ENCODE results near the gene WASHC4.

Gene WASHC4, protein sequence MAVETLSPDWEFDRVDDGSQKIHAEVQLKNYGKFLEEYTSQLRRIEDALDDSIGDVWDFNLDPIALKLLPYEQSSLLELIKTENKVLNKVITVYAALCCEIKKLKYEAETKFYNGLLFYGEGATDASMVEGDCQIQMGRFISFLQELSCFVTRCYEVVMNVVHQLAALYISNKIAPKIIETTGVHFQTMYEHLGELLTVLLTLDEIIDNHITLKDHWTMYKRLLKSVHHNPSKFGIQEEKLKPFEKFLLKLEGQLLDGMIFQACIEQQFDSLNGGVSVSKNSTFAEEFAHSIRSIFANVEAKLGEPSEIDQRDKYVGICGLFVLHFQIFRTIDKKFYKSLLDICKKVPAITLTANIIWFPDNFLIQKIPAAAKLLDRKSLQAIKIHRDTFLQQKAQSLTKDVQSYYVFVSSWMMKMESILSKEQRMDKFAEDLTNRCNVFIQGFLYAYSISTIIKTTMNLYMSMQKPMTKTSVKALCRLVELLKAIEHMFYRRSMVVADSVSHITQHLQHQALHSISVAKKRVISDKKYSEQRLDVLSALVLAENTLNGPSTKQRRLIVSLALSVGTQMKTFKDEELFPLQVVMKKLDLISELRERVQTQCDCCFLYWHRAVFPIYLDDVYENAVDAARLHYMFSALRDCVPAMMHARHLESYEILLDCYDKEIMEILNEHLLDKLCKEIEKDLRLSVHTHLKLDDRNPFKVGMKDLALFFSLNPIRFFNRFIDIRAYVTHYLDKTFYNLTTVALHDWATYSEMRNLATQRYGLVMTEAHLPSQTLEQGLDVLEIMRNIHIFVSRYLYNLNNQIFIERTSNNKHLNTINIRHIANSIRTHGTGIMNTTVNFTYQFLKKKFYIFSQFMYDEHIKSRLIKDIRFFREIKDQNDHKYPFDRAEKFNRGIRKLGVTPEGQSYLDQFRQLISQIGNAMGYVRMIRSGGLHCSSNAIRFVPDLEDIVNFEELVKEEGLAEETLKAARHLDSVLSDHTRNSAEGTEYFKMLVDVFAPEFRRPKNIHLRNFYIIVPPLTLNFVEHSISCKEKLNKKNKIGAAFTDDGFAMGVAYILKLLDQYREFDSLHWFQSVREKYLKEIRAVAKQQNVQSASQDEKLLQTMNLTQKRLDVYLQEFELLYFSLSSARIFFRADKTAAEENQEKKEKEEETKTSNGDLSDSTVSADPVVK

DNA sequence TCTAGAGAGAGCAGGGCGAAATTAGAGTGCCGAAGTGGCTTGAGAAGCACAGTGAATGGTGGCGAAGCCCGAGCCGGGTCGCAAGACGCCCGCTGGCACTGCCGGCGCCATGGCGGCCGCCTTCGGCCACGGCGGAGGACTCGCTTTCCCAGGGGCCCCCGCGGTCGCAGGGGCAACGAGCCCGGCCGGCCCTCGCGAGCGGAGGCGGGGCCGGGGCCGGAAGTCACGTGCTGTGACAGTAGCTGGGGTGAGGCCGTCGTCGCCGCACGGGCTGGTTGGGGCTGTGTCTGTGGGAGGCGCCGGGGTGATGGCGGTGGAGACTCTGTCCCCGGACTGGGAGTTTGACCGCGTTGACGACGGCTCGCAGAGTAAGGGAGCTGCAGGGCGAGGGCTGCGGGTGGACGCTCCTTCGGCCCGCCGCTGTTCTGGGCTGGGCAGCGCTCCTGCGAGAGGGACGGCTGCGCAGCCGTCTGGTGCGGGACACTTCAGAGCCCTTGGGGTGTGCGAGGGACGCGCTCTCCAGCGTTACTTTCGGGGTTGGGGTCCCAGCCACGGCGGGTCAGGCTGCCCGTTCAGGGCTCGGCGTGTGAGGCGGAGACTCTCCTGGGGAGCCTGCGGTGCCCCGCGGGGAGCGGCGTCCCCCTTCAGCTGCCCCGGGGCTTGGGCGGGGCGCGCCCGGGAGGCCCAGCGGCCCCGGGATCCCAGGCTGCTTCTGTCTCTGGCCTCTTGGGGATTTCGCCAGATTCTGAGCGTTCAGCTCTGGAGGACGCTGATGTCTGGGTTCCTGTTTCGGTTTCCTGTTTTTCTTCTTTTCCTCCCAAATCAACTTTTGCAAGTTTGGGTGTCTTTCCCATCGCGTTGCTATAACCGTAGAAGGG lies at the start of gene WASHC4:
TSS of gene WASHC4 (plus strand) at position 238 of the 878 bp plus-strand sequence. CDS start at position 308, 70 bp downstream.
- Histone ChIP-seq H3K4me3 (ENCODE audit: low read length) (peak within 1 kb of the TSS; percentile 97), H3K9me3 (replicated peaks; ENCODE audit: insufficient read depth, low read length) (no peaks in the 10 kb centered on the region), H2AFZ (ENCODE audit: low read length) (peak within 1 kb of the TSS; percentile 97), H4K20me1 (ENCODE audit: insufficient read depth, low read length) (peaks cover 3% of the 10 kb centered on the region; the same call in 1 of the 2 replicates), H3K36me3 (replicated peaks; ENCODE audit: insufficient read depth, low read length) (peaks cover 4% of the 10 kb centered on the region; the same call in 1 of the 2 replicates), H3F3A (ENCODE audit: insufficient read depth, low read length) (peaks cover 23% of the 10 kb centered on the region), H3K79me2 (ENCODE audit: low read length) (peaks cover 47% of the 10 kb centered on the region), H3K9ac (ENCODE audit: low read length) (peak within 1 kb of the TSS; percentile 89), H3K9me2 (replicated peaks; ENCODE audit: insufficient read depth, low read length) (no peaks in the 10 kb centered on the region), H3K4me1 (ENCODE audit: low read length) (peaks cover 17% of the 10 kb centered on the region), H3K27me3 (replicated peaks; ENCODE audit: insufficient read depth, low read length) (no peaks in the 10 kb centered on the region), H3K4me2 (ENCODE audit: low read depth, low read length) (peak within 1 kb of the TSS; percentile 90), H3K27ac (ENCODE audit: low read length) (peak within 1 kb of the TSS; percentile 92)
- peak; percentile 95 for DNase-seq
- no peak for TF ChIP-seq EZH2 (optimal IDR thresholded peaks at IDR 0.05; ENCODE audit: low read depth, low read length)

DNA sequence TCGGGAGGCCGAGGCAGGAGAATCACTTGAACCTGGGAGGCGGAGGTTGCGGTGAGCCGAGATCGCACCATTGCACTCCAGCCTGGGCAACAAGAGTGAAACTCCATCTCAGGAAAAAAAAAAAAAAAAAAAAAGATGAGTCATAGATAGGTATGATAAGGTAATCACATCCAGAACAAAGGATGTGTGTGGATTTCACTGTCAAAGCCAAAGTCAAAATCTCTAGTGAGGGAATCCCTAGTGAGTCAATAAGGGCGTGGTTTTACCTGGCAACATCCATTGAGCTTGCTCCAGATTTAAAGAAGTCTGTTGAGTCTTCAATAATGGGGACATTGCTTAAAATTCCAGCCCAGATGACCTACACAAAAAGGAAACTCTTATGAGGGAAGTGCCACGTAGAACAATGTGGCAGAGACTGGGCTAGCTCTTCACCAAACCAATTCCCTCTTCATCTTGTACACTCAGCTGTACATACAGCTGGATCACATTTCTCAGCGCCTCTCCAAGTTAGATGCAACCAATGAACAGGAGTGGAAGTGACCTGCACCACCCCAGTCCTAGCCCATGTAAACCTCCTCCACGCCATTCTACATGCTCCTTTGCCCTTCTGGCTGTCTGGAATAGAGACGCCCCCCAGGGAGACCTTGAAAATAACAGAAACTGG lies 46.7 kb upstream of the WASHC4 start:
- H3K4me2 ChIP-seq (ENCODE audit: low read depth, low read length) = no peak overlapping the region
- no peak overlapping the region for H3K27ac ChIP-seq (ENCODE audit: low read length)
- H3K9ac ChIP-seq (ENCODE audit: low read length) = no peak overlapping the region
- no peaks in the 10 kb centered on the region; the same call in 1 of the 2 replicates for H3K36me3 ChIP-seq (replicated peaks; ENCODE audit: insufficient read depth, low read length)
- H3K4me3 ChIP-seq (ENCODE audit: low read length) = no peak overlapping the region
- TF ChIP-seq EZH2 (optimal IDR thresholded peaks at IDR 0.05; ENCODE audit: low read depth, low read length) = no peak
- TF ChIP-seq EZH2phosphoT487 (IDR thresholded peaks at IDR 0.05; ENCODE audit: low read length) = no peak
- H4K20me1 ChIP-seq (ENCODE audit: insufficient read depth, low read length) = no peaks in the 10 kb centered on the region
- H3K79me2 ChIP-seq (ENCODE audit: low read length) = no peaks in the 10 kb centered on the region
- H3K9me2 ChIP-seq (replicated peaks; ENCODE audit: insufficient read depth, low read length) = no peaks in the 10 kb centered on the region
- H3K9me3 ChIP-seq (replicated peaks; ENCODE audit: insufficient read depth, low read length) = no peaks in the 10 kb centered on the region
- no peak for DNase-seq
- no peak overlapping the region for H2AFZ ChIP-seq (ENCODE audit: low read length)
- H3K27me3 ChIP-seq (replicated peaks; ENCODE audit: insufficient read depth, low read length) = no peaks in the 10 kb centered on the region
- H3K4me1 ChIP-seq (ENCODE audit: low read length) = no peaks in the 10 kb centered on the region
- H3F3A ChIP-seq (ENCODE audit: insufficient read depth, low read length) = no peaks in the 10 kb centered on the region

DNA sequence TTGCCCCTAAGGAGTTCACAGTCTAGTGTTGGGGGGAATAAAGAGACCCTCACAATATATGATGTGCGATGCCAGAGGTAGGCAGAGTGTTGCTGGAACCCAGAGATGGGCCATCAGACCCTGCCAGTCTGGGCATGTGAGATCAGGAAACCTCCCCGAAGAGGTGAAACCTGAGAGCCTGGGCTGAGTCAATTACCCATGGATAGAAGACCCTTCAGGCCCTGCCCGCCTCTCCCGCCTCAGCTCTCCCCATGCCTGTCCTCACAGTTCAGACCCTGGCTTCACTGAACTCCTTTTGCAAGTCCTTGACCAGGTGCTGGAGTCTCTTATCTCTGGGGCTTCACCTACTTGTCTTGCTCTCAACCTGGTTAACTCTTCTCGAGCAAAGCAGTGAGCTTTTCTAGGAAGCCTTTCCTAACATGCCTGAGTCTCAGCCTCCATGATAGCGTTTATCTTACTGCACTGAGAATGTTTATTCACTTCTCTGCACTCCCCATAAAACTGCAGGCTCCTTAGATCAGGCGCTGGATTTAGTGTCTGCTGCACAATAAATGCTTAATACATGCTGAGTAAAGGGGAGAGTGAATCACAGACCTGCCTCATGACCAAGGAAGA lies 42.9 kb upstream of the WASHC4 start:
- H3K9ac ChIP-seq (ENCODE audit: low read length) = no peak overlapping the region
- H3K36me3 ChIP-seq (replicated peaks; ENCODE audit: insufficient read depth, low read length) = no peaks in the 10 kb centered on the region
- H3K9me3 ChIP-seq (replicated peaks; ENCODE audit: insufficient read depth, low read length) = no peaks in the 10 kb centered on the region
- no peaks in the 10 kb centered on the region for H3K27me3 ChIP-seq (replicated peaks; ENCODE audit: insufficient read depth, low read length)
- H4K20me1 ChIP-seq (ENCODE audit: insufficient read depth, low read length) = no peaks in the 10 kb centered on the region
- no peak for TF ChIP-seq EZH2 (optimal IDR thresholded peaks at IDR 0.05; ENCODE audit: low read depth, low read length)
- TF ChIP-seq EZH2phosphoT487 (IDR thresholded peaks at IDR 0.05; ENCODE audit: low read length) = no peak
- TF ChIP-seq, protein P1, sequence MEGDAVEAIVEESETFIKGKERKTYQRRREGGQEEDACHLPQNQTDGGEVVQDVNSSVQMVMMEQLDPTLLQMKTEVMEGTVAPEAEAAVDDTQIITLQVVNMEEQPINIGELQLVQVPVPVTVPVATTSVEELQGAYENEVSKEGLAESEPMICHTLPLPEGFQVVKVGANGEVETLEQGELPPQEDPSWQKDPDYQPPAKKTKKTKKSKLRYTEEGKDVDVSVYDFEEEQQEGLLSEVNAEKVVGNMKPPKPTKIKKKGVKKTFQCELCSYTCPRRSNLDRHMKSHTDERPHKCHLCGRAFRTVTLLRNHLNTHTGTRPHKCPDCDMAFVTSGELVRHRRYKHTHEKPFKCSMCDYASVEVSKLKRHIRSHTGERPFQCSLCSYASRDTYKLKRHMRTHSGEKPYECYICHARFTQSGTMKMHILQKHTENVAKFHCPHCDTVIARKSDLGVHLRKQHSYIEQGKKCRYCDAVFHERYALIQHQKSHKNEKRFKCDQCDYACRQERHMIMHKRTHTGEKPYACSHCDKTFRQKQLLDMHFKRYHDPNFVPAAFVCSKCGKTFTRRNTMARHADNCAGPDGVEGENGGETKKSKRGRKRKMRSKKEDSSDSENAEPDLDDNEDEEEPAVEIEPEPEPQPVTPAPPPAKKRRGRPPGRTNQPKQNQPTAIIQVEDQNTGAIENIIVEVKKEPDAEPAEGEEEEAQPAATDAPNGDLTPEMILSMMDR (IDR thresholded peaks at IDR 0.05; ENCODE audit: low read length) = no peak
- H3K9me2 ChIP-seq (replicated peaks; ENCODE audit: insufficient read depth, low read length) = no peaks in the 10 kb centered on the region
- no peaks in the 10 kb centered on the region for H3K79me2 ChIP-seq (ENCODE audit: low read length)
- no peak overlapping the region for H2AFZ ChIP-seq (ENCODE audit: low read length)
- H3F3A ChIP-seq (ENCODE audit: insufficient read depth, low read length) = no peaks in the 10 kb centered on the region
- no peak overlapping the region for H3K4me2 ChIP-seq (ENCODE audit: low read depth, low read length)
- H3K4me1 ChIP-seq (ENCODE audit: low read length) = no peaks in the 10 kb centered on the region
- no peak overlapping the region for H3K4me3 ChIP-seq (ENCODE audit: low read length)
- no peak overlapping the region for H3K27ac ChIP-seq (ENCODE audit: low read length)
- no peak for DNase-seq
